Left lung (tissue), 10 donors: ENCODE results near the gene PIGW. TPM values are rescaled to one million over a fixed set of nuclear protein-coding genes. Genes with fewer than 3 reads are reported as not detected.
"Not testable (repeated sequence)": the region's sequence is repeated elsewhere in the genome, so short reads cannot be mapped to it uniquely, and the experiment has no call there.

ENCODE experiments used
- ATAC-seq: fragments of 200-7000 bp; cut with Tn5 transposase; one replicate; pipeline ENCODE4 v1.9.1; 2020; ENCODE audit warnings: moderate library complexity
- DNase-seq, 4 donors: peaks; one replicate each; pipeline ENCODE4 v3.0.0-alpha.2; 2013 to 2020
- H3K27ac ChIP-seq, 2 donors: fragments of 200-600 bp; sonication (generic) in 1 of 2; one replicate each; pipeline versions ENCODE4 v1.5.0 to v1.8.0; 2020 to 2021
- H3K27me3 ChIP-seq, 2 donors: fragments of 200-600 bp; sonication (generic) in 1 of 2; one replicate each; pipeline versions ENCODE4 v1.5.0 to v1.8.0; 2020 to 2021
- H3K36me3 ChIP-seq, 2 donors: fragments of 200-600 bp; sonication (generic) in 1 of 2; one replicate each; pipeline versions ENCODE4 v1.5.0 to v1.8.0; 2020 to 2021
- H3K4me1 ChIP-seq, 2 donors: fragments of 200-600 bp; one replicate each; pipeline ENCODE4 v1.8.0; 2021
- H3K4me3 ChIP-seq, 2 donors: fragments of 200-600 bp; sonication (generic) in 1 of 2; one replicate each; pipeline versions ENCODE4 v1.5.0 to v1.8.0; 2020 to 2021; ENCODE audit warnings: mild to moderate bottlenecking in 1 of 2
- H3K9me3 ChIP-seq, 2 donors: fragments of 200-600 bp; sonication (generic) in 1 of 2; one replicate each; pipeline versions ENCODE4 v1.5.0 to v1.8.0; 2020 to 2021
- intact Hi-C, 2 donors: fragments of 100-400 bp; cut with DNase I; formaldehyde crosslinking; loops; one replicate each; pipeline versions ENCODE4 v1.11.2 to v1.14.2; 2022
- polyA plus RNA-seq, 6 donors: library from polyadenylated mRNA; unstranded; fragments of 120-200 nt; gene quantifications; one replicate each; pipeline ENCODE4 v1.2.1, GENCODE V29; 2013; ENCODE audit not compliant: insufficient read length in 6 of 6
- total RNA-seq, 2 donors: library from RNA; stranded (reverse); fragmentation: NEBNext Ultra II Directional; extraction: Animal tissue kit (Norgen Biotek cat#: 25700); gene quantifications; one replicate each; pipeline ENCODE4 v1.2.1, GENCODE V29; 2021
- TF ChIP-seq, protein P1 (sequence below), 2 donors: fragments of 200-600 bp; sonication (generic) in 1 of 2; IDR thresholded peaks; one replicate each; pipeline versions ENCODE4 v1.5.0 to v1.8.0; 2021; ENCODE audit warnings: antibody characterized with exemption in 2 of 2
- donor health status: DM: no; HTN: yes; CAD: no.
- donor health status: DM: no; HTN: no; CAD: no.

Gene PIGW
- total and polyA plus RNA-seq, 8 donors, result 5.9 to 20.1 (median 8.9) TPM

- Histone ChIP-seq H3K27me3 (no peaks in the 10 kb centered on the region), H3K4me1 (no peaks in the 10 kb centered on the region), H3K4me3 (no peak overlapping the region), H3K9me3 (no peaks in the 10 kb centered on the region), H3K27ac (no peak overlapping the region), H3K36me3 (peaks cover 0 to 88% of the 10 kb centered on the region in 2 donors)
- TF ChIP-seq, protein P1, sequence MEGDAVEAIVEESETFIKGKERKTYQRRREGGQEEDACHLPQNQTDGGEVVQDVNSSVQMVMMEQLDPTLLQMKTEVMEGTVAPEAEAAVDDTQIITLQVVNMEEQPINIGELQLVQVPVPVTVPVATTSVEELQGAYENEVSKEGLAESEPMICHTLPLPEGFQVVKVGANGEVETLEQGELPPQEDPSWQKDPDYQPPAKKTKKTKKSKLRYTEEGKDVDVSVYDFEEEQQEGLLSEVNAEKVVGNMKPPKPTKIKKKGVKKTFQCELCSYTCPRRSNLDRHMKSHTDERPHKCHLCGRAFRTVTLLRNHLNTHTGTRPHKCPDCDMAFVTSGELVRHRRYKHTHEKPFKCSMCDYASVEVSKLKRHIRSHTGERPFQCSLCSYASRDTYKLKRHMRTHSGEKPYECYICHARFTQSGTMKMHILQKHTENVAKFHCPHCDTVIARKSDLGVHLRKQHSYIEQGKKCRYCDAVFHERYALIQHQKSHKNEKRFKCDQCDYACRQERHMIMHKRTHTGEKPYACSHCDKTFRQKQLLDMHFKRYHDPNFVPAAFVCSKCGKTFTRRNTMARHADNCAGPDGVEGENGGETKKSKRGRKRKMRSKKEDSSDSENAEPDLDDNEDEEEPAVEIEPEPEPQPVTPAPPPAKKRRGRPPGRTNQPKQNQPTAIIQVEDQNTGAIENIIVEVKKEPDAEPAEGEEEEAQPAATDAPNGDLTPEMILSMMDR (IDR thresholded peaks at IDR 0.05), result no peak
- intact Hi-C loops, result no loop called here
- ATAC-seq (no peak), DNase-seq (no peak)
These were observed 30.6 kb upstream of the PIGW start for GRCh38 chr17:36504156-36504545.

DNA sequence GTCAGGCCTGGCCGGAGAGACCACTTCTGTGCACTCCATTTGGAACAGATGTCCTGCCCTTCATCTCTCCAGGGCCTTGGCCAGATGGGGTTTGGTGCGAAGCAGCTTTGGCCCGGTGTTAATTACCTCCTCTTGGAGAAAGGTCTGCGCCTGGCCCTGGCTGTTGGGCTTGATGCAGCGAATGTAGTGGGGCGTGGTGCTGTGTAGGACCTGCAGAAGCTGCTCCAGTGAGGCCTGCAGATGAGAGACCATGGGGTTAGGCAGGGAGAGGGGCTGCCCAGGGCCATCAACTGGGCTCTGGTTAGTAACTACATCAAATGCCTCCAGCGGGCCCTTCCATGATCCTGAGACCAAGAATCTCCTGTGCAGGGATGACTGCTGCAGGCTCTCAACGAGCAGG lies 29.6 kb upstream of the PIGW start:
- no peak for ATAC-seq

DNA sequence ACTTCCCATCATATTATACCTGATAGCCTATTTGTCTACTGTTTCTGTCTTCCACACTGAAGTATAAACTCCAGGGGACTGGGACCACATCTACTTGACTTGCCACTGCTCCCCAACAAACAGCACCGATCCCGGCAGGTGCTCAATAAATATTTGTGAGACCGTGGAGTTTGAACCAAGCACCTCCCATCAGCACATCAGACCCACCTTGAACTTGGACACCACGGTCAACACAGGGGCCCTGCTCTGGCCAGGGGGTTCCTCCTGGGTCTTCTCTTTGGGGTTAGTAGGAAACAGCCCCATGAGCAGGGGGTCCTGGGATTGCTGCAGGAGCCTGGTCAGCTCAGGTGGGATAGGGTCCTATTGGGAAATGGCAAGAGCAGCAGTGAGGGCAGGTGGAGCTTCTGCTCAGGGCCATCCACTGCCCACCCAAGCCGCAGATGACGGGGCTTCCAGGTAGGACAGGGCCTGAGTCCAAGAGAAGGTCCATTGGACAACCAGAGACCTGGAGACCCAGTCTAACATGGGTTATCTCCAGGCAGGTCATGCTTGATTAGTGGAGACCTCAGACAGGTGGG lies 28.4 kb upstream of the PIGW start:
- Histone ChIP-seq H3K27ac (no peak overlapping the region), H3K4me1 (no peaks in the 10 kb centered on the region), H3K9me3 (no peaks in the 10 kb centered on the region), H3K4me3 (no peak overlapping the region), H3K27me3 (no peaks in the 10 kb centered on the region), H3K36me3 (peaks cover 0 to 88% of the 10 kb centered on the region in 2 donors)
- DNase-seq, result no peak
- TF ChIP-seq, protein P1 (IDR thresholded peaks at IDR 0.05), result no peak
- ATAC-seq, result no peak
- intact Hi-C loops, result no loop called here

More for the DNA sequence above, 29.6 kb upstream of the PIGW start:
- TF ChIP-seq, protein P1 (IDR thresholded peaks at IDR 0.05), result no peak
- Histone ChIP-seq H3K4me1 (no peaks in the 10 kb centered on the region), H3K27ac (no peak overlapping the region), H3K36me3 (peaks cover 0 to 88% of the 10 kb centered on the region in 2 donors), H3K27me3 (no peaks in the 10 kb centered on the region), H3K4me3 (no peak overlapping the region), H3K9me3 (no peaks in the 10 kb centered on the region)
- intact Hi-C loops, result no loop called here
- no peak for DNase-seq

GRCh38 chr17:36506831-36507230 lies 28.0 kb upstream of the PIGW start:
- H3K4me3 ChIP-seq, result no peak overlapping the region
- TF ChIP-seq, protein P1 (IDR thresholded peaks at IDR 0.05), result no peak
- H3K4me1 ChIP-seq, result no peaks in the 10 kb centered on the region
- intact Hi-C loops, result no loop called here
- H3K27ac ChIP-seq, result no peak overlapping the region
- peaks cover 0 to 88% of the 10 kb centered on the region in 2 donors for H3K36me3 ChIP-seq
- H3K27me3 ChIP-seq, result no peaks in the 10 kb centered on the region
- no peak for ATAC-seq
- DNase-seq, result no peak
- H3K9me3 ChIP-seq, result no peaks in the 10 kb centered on the region

GRCh38 chr17:36507266-36507665 lies 27.5 kb upstream of the PIGW start:
- Histone ChIP-seq H3K36me3 (peaks cover 0 to 85% of the 10 kb centered on the region in 2 donors), H3K9me3 (no peaks in the 10 kb centered on the region), H3K4me1 (no peaks in the 10 kb centered on the region), H3K4me3 (no peak overlapping the region), H3K27ac (no peak overlapping the region), H3K27me3 (no peaks in the 10 kb centered on the region)
- TF ChIP-seq, protein P1 (IDR thresholded peaks at IDR 0.05), result no peak
- DNase-seq (no peak), ATAC-seq (no peak)
- intact Hi-C loops, result no loop called here

GRCh38 chr17:36508439-36508838 lies 26.3 kb upstream of the PIGW start:
- ATAC-seq, H3K27ac ChIP-seq, H3K9me3 ChIP-seq, DNase-seq, H3K27me3 ChIP-seq, H3K4me3 ChIP-seq, intact Hi-C loops, H3K4me1 ChIP-seq: not testable (repeated sequence)
- H3K36me3 ChIP-seq, result peaks cover 0 to 77% of the 10 kb centered on the region in 2 donors
